NT2/D1 (cell line): Measurements from ENCODE around the gene GMDS.

ENCODE experiments used
- SUZ12 ChIP-seq: IDR thresholded peaks from 2 replicates; pipeline ENCODE4 v1.6.1; 2011; ENCODE audit not compliant: insufficient read length, insufficient read depth; ENCODE audit errors: extremely low read depth
- YY1 ChIP-seq: IDR thresholded peaks from 2 replicates; pipeline ENCODE4 v1.6.1; 2011; ENCODE audit not compliant: insufficient read length, insufficient read depth
- ZNF274 ChIP-seq: IDR thresholded peaks from 2 replicates; pipeline ENCODE4 v1.6.1; 2011; ENCODE audit warnings: mild to moderate bottlenecking, low read depth, low read length

DNA sequence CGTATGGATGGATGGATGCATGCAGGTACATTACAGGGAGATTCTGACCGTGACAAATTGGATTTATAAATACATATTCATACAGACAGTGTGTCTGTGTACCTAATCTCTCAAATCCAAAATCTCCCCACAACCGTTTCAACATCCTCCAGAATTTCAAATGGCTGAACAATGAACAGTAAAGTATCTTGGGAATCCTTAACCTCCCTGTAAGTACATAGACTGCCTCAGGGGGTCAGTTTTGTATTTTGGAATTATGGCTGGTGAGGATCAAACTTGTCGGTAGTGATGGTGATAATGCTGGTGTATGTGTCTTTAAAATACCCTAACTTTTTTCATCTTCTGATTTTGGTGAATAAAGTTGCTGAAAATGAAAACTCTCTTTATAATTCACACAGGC is 389.5 kb downstream of the GMDS start:
- TF ChIP-seq ZNF274 (no peak), SUZ12 (no peak), YY1 (no peak)
